Measurements from ENCODE around the gene EIF4B. TPM values are rescaled to one million over a fixed set of nuclear protein-coding genes. Genes with fewer than 3 reads are reported as not detected.
"Not testable (repeated sequence)": the region's sequence is repeated elsewhere in the genome, so short reads cannot be mapped to it uniquely, and the experiment has no call there.

Gene EIF4B
- total and polyA plus RNA-seq, 2 experiments from 2014 or later, result 74.8 to 501 TPM

DNA sequence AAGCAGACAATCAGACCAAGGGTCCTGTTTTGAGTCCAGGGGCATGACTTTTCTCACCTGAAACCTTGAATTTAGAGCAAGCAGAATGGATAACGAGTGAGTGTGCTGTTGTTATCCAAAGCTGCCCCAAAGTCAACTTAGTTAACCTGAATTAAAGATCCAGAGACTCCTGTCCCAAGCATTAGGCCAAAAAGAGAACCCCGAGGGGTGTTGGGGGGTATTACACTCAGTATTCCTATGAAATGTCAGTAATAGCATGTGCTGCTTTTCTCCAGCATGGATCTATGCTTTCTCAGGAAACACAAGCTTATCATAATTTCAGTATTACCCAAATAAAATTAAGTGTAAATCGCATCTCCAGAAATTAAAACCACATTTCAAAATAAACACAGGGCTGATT lies 19.0 kb downstream of the EIF4B start:
- Histone ChIP-seq H3K27me3 (replicated peaks; ENCODE audit: insufficient read depth) (no peaks in the 10 kb centered on the region), H4K20me1 (ENCODE audit: insufficient read depth) (no peaks in the 10 kb centered on the region), H3K79me2 (ENCODE audit: insufficient read depth) (peaks cover 84% of the 10 kb centered on the region), H3F3A (ENCODE audit: insufficient read depth) (peaks cover 53% of the 10 kb centered on the region), H3K4me2 (ENCODE audit: unreplicated experiment) (no peak overlapping the region), H3K4me3 (no peak overlapping the region), H3K27ac (no peak overlapping the region), H3K36me3 (ENCODE audit: low read depth) (peaks cover 89% of the 10 kb centered on the region), H3K9me2 (ENCODE audit: insufficient read depth) (no peaks in the 10 kb centered on the region), H3K9me3 (ENCODE audit: low read depth) (no peaks in the 10 kb centered on the region), H2AFZ (no peak overlapping the region), H3K9ac (no peak overlapping the region), H3K4me1 (ENCODE audit: insufficient read depth) (no peaks in the 10 kb centered on the region)
- TF ChIP-seq EZH2 (IDR thresholded peaks at IDR 0.05; ENCODE audit: insufficient read depth, poor library complexity, severe bottlenecking), result no peak
- TF ChIP-seq EZH2phosphoT487 (IDR thresholded peaks at IDR 0.05; ENCODE audit: insufficient read depth, low read depth), result no peak
- DNase-seq, result no peak
- in situ Hi-C loops (cut with MboI), result no loop called here
- WGBS, 2 experiments (ENCODE audit: low coverage in 1 of 2, low lambda C conversion rate in 2 of 2, missing lambda C conversion rate in 2 of 2), result 76 to 81% methylated on average over 3 of the region's 3 CpGs

DNA sequence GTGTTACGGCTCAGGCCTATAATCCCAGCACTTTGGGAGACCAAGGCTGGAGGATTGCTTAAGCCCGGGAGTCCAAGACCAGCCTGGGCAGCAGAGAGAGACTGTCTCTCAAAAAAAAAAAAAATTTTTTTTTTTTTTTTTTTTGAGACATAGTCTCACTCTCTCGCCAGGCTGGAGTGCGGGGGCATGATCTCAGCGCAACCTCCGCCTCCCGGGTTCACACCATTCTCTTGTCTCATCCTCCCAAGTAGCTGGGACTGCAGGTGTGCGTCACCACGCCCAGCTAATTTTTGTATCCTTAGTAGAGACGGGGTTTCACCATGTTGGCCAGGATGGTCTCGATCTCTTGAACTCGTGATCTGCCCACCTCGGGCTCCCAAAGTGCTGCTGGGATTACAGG lies 20.8 kb downstream of the EIF4B start:
- H3K9ac ChIP-seq; H3K9me2 ChIP-seq (ENCODE audit: insufficient read depth); H3K9me3 ChIP-seq (ENCODE audit: low read depth); H4K20me1 ChIP-seq (ENCODE audit: insufficient read depth); H3K27me3 ChIP-seq (replicated peaks; ENCODE audit: insufficient read depth); in situ Hi-C loops (cut with MboI); H3K27ac ChIP-seq; H3K4me1 ChIP-seq (ENCODE audit: insufficient read depth); H2AFZ ChIP-seq; DNase-seq; H3K4me3 ChIP-seq; H3K4me2 ChIP-seq (ENCODE audit: unreplicated experiment): not testable (repeated sequence)
- WGBS, 2 experiments (ENCODE audit: low coverage in 1 of 2, low lambda C conversion rate in 2 of 2, missing lambda C conversion rate in 2 of 2), result 89 to 90% methylated on average over 12 to 13 of the region's 13 CpGs
- Histone ChIP-seq H3F3A (ENCODE audit: insufficient read depth) (peaks cover 51% of the 10 kb centered on the region), H3K79me2 (ENCODE audit: insufficient read depth) (peaks cover 83% of the 10 kb centered on the region), H3K36me3 (ENCODE audit: low read depth) (peaks cover 89% of the 10 kb centered on the region)

DNA sequence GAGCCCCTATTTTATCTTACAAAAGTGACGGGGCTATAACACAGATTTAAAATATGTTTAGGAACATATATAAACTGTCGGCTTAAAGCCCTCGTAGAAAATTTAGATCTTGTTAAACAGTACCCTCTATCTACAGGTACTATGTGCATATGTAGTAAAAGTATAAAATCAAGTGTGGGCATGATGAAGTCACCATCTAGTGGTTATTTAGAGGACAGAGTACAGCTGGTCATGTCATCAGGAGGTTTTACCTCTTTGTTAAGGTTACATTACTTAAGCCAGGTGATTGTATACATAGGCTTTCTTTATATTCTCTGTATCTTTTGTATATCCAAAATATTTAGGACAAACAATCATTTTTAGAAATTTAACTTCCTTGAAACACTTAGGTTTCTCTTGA lies 25.4 kb downstream of the EIF4B start:
- Histone ChIP-seq H4K20me1 (ENCODE audit: insufficient read depth) (no peaks in the 10 kb centered on the region), H3K4me2 (ENCODE audit: unreplicated experiment) (no peak overlapping the region), H3K9me2 (ENCODE audit: insufficient read depth) (no peaks in the 10 kb centered on the region), H3K4me3 (no peak overlapping the region), H3K4me1 (ENCODE audit: insufficient read depth) (no peaks in the 10 kb centered on the region), H3K36me3 (ENCODE audit: low read depth) (peaks cover 74% of the 10 kb centered on the region), H3F3A (ENCODE audit: insufficient read depth) (peaks cover 30% of the 10 kb centered on the region), H3K79me2 (ENCODE audit: insufficient read depth) (peaks cover 62% of the 10 kb centered on the region), H2AFZ (no peak overlapping the region), H3K9ac (no peak overlapping the region), H3K27me3 (replicated peaks; ENCODE audit: insufficient read depth) (no peaks in the 10 kb centered on the region), H3K9me3 (ENCODE audit: low read depth) (no peaks in the 10 kb centered on the region), H3K27ac (no peak overlapping the region)
- TF ChIP-seq EZH2phosphoT487 (IDR thresholded peaks at IDR 0.05; ENCODE audit: insufficient read depth, low read depth) (no peak), EZH2 (IDR thresholded peaks at IDR 0.05; ENCODE audit: insufficient read depth, poor library complexity, severe bottlenecking) (no peak)
- DNase-seq, result no peak
- 99 to 100% methylated on average over 3 of the region's 3 CpGs for WGBS, 2 experiments (ENCODE audit: low coverage in 1 of 2, low lambda C conversion rate in 2 of 2, missing lambda C conversion rate in 2 of 2)
- in situ Hi-C loops (cut with MboI), result no loop called here

DNA sequence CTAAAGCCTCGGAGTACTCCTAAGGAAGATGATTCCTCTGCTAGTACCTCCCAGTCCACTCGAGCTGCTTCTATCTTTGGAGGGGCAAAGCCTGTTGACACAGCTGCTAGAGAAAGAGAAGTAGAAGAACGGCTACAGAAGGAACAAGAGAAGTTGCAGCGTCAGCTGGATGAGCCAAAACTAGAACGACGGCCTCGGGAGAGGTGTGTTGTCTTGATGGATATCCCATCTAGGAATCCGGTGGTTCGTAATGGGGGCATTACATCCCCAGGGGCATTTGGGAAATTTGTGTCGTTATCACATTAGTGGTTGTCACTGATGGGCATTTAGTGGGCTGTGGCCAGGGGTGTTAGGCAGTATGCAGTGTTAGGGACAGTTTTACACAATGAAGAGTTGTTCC lies 27.6 kb downstream of the EIF4B start:
- 78 to 80% methylated on average over 10 of the region's 10 CpGs for whole genome bisulfite sequencing, 2 experiments (ENCODE audit: low coverage in 1 of 2, low lambda C conversion rate in 2 of 2, missing lambda C conversion rate in 2 of 2)
- in situ Hi-C loops (cut with MboI); H3K9me3 ChIP-seq (ENCODE audit: low read depth); H2AFZ ChIP-seq; H3K27ac ChIP-seq; DNase-seq; H3K4me2 ChIP-seq (ENCODE audit: unreplicated experiment); H4K20me1 ChIP-seq (ENCODE audit: insufficient read depth); H3K4me3 ChIP-seq; H3K9me2 ChIP-seq (ENCODE audit: insufficient read depth); H3K9ac ChIP-seq; H3K4me1 ChIP-seq (ENCODE audit: insufficient read depth); H3K27me3 ChIP-seq (replicated peaks; ENCODE audit: insufficient read depth): not testable (repeated sequence)
- Histone ChIP-seq H3F3A (ENCODE audit: insufficient read depth) (peaks cover 36% of the 10 kb centered on the region), H3K36me3 (ENCODE audit: low read depth) (peaks cover 70% of the 10 kb centered on the region), H3K79me2 (ENCODE audit: insufficient read depth) (peaks cover 48% of the 10 kb centered on the region)

DNA sequence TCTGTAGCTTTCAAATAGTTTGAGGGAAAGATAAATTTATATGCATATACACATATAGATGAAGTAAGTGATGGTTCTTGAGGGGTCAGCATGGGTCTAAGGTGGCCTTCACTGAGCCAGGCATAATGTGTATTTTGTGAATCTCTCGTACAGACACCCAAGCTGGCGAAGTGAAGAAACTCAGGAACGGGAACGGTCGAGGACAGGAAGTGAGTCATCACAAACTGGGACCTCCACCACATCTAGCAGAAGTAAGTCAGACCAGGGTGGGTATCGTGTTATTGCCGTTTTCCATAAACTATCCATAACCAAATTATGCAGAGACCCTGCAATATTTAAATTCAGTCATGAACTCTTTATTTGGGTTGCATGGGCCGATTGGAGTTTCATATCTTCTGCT lies 28.2 kb downstream of the EIF4B start:
- H3K27ac ChIP-seq, result no peak overlapping the region
- H3K4me1 ChIP-seq (ENCODE audit: insufficient read depth), result no peaks in the 10 kb centered on the region
- 80 to 84% methylated on average over 8 of the region's 8 CpGs for WGBS, 2 experiments (ENCODE audit: low coverage in 1 of 2, low lambda C conversion rate in 2 of 2, missing lambda C conversion rate in 2 of 2)
- no peaks in the 10 kb centered on the region for H3K9me2 ChIP-seq (ENCODE audit: insufficient read depth)
- in situ Hi-C loops (cut with MboI), result no loop called here
- no peak overlapping the region for H3K4me3 ChIP-seq
- no peak overlapping the region for H2AFZ ChIP-seq
- peaks cover 40% of the 10 kb centered on the region for H3F3A ChIP-seq (ENCODE audit: insufficient read depth)
- no peak overlapping the region for H3K9ac ChIP-seq
- H3K9me3 ChIP-seq (ENCODE audit: low read depth), result no peaks in the 10 kb centered on the region
- DNase-seq, result no peak
- H3K79me2 ChIP-seq (ENCODE audit: insufficient read depth), result peaks cover 45% of the 10 kb centered on the region
- H3K27me3 ChIP-seq (replicated peaks; ENCODE audit: insufficient read depth), result no peaks in the 10 kb centered on the region
- peaks cover 72% of the 10 kb centered on the region for H3K36me3 ChIP-seq (ENCODE audit: low read depth)
- no peaks in the 10 kb centered on the region for H4K20me1 ChIP-seq (ENCODE audit: insufficient read depth)
- H3K4me2 ChIP-seq (ENCODE audit: unreplicated experiment), result no peak overlapping the region
- no peak for TF ChIP-seq EZH2 (IDR thresholded peaks at IDR 0.05; ENCODE audit: insufficient read depth, poor library complexity, severe bottlenecking)
- no peak for TF ChIP-seq EZH2phosphoT487 (IDR thresholded peaks at IDR 0.05; ENCODE audit: insufficient read depth, low read depth)
